Mesendoderm (in vitro differentiated cells): ENCODE results near the gene SAMD15.

Experiments used
- DNase-seq: peaks from one replicate; pipeline ENCODE4 v3.0.0; 2013
- H2AK5ac ChIP-seq: 2 replicates; pipeline ENCODE4 v1.6.1; 2013; ENCODE audit warnings: low read length, inconsistent platforms
- H2BK120ac ChIP-seq: 2 replicates; pipeline ENCODE4 v1.6.1; 2013; ENCODE audit warnings: low read depth, mild to moderate bottlenecking, low read length, moderate library complexity, mixed read lengths
- H2BK15ac ChIP-seq: replicated peaks from 2 replicates; pipeline ENCODE4 v1.6.1; 2013; ENCODE audit warnings: low read depth, mild to moderate bottlenecking, moderate library complexity
- H2BK5ac ChIP-seq: 2 replicates; pipeline ENCODE4 v1.6.1; 2013; ENCODE audit warnings: low read length, inconsistent platforms
- H3K18ac ChIP-seq: 2 replicates; pipeline ENCODE4 v1.6.1; 2013; ENCODE audit warnings: mild to moderate bottlenecking, low read length, mixed read lengths
- H3K23ac ChIP-seq: one replicate; pipeline ENCODE4 v1.6.1; 2013; ENCODE audit warnings: low read length
- H3K27ac ChIP-seq: 2 replicates; pipeline ENCODE4 v1.5.1; 2013; ENCODE audit warnings: low read depth, mild to moderate bottlenecking, inconsistent platforms, low read length, moderate library complexity
- H3K27me3 ChIP-seq: 2 replicates; pipeline ENCODE4 v1.6.1; 2013; ENCODE audit warnings: low read length, control low read depth, mild to moderate bottlenecking, inconsistent platforms; ENCODE audit not compliant: insufficient read depth, poor library complexity
- H3K36me3 ChIP-seq: 2 replicates; pipeline ENCODE4 v1.6.1; 2013; ENCODE audit warnings: low read length, inconsistent platforms; ENCODE audit not compliant: control insufficient read depth, insufficient read depth
- H3K4ac ChIP-seq: one replicate; pipeline ENCODE4 v1.6.1; 2013; ENCODE audit warnings: low read depth, mild to moderate bottlenecking, low read length, moderate library complexity
- H3K4me1 ChIP-seq: 2 replicates; pipeline ENCODE4 v1.6.1; 2013; ENCODE audit warnings: low read depth, low read length, inconsistent platforms; ENCODE audit not compliant: control insufficient read depth
- H3K4me2 ChIP-seq: 2 replicates; pipeline ENCODE4 v1.6.1; 2013; ENCODE audit warnings: low read length
- H3K4me3 ChIP-seq: 2 replicates; pipeline ENCODE4 v1.5.1; 2013; ENCODE audit warnings: mild to moderate bottlenecking, low read length
- H3K56ac ChIP-seq: one replicate; pipeline ENCODE4 v1.6.1; 2013; ENCODE audit warnings: low read length
- H3K79me1 ChIP-seq: 2 replicates; pipeline ENCODE4 v1.6.1; 2013; ENCODE audit warnings: low read length, inconsistent platforms
- H3K79me2 ChIP-seq: 2 replicates; pipeline ENCODE4 v1.6.1; 2013; ENCODE audit warnings: mild to moderate bottlenecking, low read length; ENCODE audit not compliant: control insufficient read depth, insufficient read depth
- H3K9ac ChIP-seq: 2 replicates; pipeline ENCODE4 v1.6.1; 2013; ENCODE audit warnings: low read length, inconsistent platforms
- H4K5ac ChIP-seq: one replicate; pipeline ENCODE4 v1.6.1; 2013; ENCODE audit warnings: low read length
- H4K8ac ChIP-seq: one replicate; pipeline ENCODE4 v1.6.1; 2013; ENCODE audit warnings: low read depth, mild to moderate bottlenecking, control low read depth, low read length, moderate library complexity
- WGBS: extraction: QIAGEN DNeasy Blood & Tissue Kit; methylation state at CpG from one replicate; pipeline ENCODE4 v1.1.7; 2013; ENCODE audit warnings: low lambda C conversion rate, missing lambda C conversion rate; ENCODE audit not compliant: insufficient coverage; ENCODE audit errors: extremely low coverage; 5-methylcytosine and 5-hydroxymethylcytosine counted together

SAMD15 gene

GRCh38 chr14:77346495-77346894 is 30.7 kb upstream of the SAMD15 start:
- H2BK5ac ChIP-seq = no peak overlapping the region
- no peak overlapping the region for H3K4me3 ChIP-seq
- no peak overlapping the region for H3K9ac ChIP-seq
- no peaks in the 10 kb centered on the region for H3K79me2 ChIP-seq
- H2AK5ac ChIP-seq = no peak overlapping the region
- no peak overlapping the region for H4K5ac ChIP-seq
- H3K4me2 ChIP-seq = no peak overlapping the region
- no peak overlapping the region for H2BK15ac ChIP-seq
- H3K36me3 ChIP-seq = no peaks in the 10 kb centered on the region
- H3K27ac ChIP-seq = no peak overlapping the region
- no peak overlapping the region for H3K23ac ChIP-seq
- no peak for DNase-seq
- no peak overlapping the region for H4K8ac ChIP-seq
- no peak overlapping the region for H3K56ac ChIP-seq
- H3K79me1 ChIP-seq = no peaks in the 10 kb centered on the region
- no peak overlapping the region for H3K18ac ChIP-seq
- no peak overlapping the region for H2BK120ac ChIP-seq
- WGBS = no CpG with 5 or more reads among the region's 2 CpGs
- H3K4me1 ChIP-seq = peaks cover 5% of the 10 kb centered on the region
- H3K4ac ChIP-seq = no peak overlapping the region
- H3K27me3 ChIP-seq = no peaks in the 10 kb centered on the region

DNA sequence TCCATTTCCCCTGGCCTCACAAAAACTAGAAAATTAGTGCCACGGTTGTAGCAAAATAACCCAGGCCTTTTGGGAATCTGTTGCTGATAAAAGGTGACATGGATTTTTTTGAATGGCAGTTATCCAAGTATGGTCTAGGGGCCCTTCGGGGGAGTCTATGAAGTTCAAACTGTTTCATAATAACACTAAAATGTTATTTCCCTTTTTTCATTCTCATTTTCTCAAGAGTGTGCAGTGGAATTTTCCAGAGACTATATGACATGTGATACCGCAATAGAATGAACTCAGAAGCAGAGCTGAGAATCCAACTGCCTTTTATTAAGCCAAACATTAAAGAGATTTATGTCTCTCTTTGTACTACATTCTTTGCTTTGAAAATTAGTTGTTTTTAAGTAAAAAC is 29.4 kb upstream of the SAMD15 start:
- Histone ChIP-seq H3K27ac (no peak overlapping the region), H3K4me2 (no peak overlapping the region), H3K4me3 (no peak overlapping the region), H3K4ac (no peak overlapping the region), H2AK5ac (no peak overlapping the region), H4K8ac (no peak overlapping the region), H3K36me3 (no peaks in the 10 kb centered on the region), H3K79me2 (no peaks in the 10 kb centered on the region), H3K79me1 (no peaks in the 10 kb centered on the region), H3K27me3 (no peaks in the 10 kb centered on the region), H3K56ac (no peak overlapping the region), H3K4me1 (peaks cover 5% of the 10 kb centered on the region), H4K5ac (no peak overlapping the region), H3K23ac (no peak overlapping the region), H2BK5ac (no peak overlapping the region), H2BK15ac (no peak overlapping the region), H3K9ac (no peak overlapping the region), H3K18ac (no peak overlapping the region), H2BK120ac (no peak overlapping the region)
- WGBS = no CpG with 5 or more reads among the region's 3 CpGs
- DNase-seq = no peak

DNA sequence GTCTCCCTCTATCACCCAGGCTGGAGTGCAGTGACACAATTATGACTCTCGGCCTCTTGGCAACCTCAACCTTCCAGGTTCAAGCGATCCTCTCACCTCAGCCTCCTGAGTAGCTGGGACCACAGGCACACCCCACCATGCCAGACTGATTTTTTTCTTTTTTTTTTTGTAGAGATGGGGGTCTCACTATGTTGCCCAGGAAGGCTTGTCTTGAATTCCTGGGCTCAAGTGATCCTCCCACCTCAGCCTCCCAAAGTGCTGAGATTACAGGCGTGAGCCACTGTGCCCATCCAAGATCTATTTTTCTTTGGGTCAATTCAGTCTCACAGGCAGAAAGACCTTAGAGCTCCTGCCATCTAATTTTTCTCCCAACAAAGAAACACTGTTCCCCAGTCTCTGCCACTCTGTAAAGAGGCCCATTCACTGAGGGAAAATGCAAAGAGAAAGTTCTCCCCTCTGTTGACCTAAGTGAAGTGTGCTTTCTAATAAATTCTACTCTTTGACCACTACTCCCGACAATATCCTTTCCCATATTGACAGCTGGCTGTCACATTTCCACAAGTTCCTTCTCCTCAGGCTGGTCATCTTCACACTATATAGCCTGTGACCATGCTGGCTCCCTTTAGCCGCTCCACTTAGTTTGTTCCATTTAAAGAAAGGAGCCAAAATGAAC is 23.6 kb upstream of the SAMD15 start:
- Histone ChIP-seq H4K5ac (no peak overlapping the region), H2BK15ac (no peak overlapping the region), H3K79me1 (no peaks in the 10 kb centered on the region), H3K4me3 (no peak overlapping the region), H3K4me1 (no peaks in the 10 kb centered on the region), H2BK5ac (no peak overlapping the region), H2AK5ac (no peak overlapping the region), H4K8ac (no peak overlapping the region), H3K18ac (no peak overlapping the region), H3K79me2 (no peaks in the 10 kb centered on the region), H3K4me2 (no peak overlapping the region), H3K27ac (no peak overlapping the region), H3K36me3 (no peaks in the 10 kb centered on the region), H3K23ac (no peak overlapping the region), H3K4ac (no peak overlapping the region), H3K27me3 (no peaks in the 10 kb centered on the region), H2BK120ac (no peak overlapping the region), H3K9ac (no peak overlapping the region), H3K56ac (no peak overlapping the region)
- no peak for DNase-seq
- WGBS = no CpG with 5 or more reads among the region's 5 CpGs

- Histone ChIP-seq H4K8ac (no peak overlapping the region), H3K56ac (no peak overlapping the region), H4K5ac (no peak overlapping the region), H3K4me3 (no peak overlapping the region), H2BK15ac (no peak overlapping the region), H2BK5ac (no peak overlapping the region), H3K79me1 (no peaks in the 10 kb centered on the region), H3K27ac (no peak overlapping the region), H3K9ac (no peak overlapping the region), H3K27me3 (no peaks in the 10 kb centered on the region), H3K4ac (no peak overlapping the region), H2AK5ac (no peak overlapping the region), H3K79me2 (no peaks in the 10 kb centered on the region), H3K36me3 (no peaks in the 10 kb centered on the region), H3K4me1 (no peaks in the 10 kb centered on the region), H3K4me2 (no peak overlapping the region), H3K23ac (no peak overlapping the region), H3K18ac (no peak overlapping the region), H2BK120ac (no peak overlapping the region)
- DNase-seq = no peak
- WGBS = no CpG with 5 or more reads among the region's 4 CpGs
Observed at GRCh38 chr14:77355811-77356210, 21.4 kb upstream of the SAMD15 start.

DNA sequence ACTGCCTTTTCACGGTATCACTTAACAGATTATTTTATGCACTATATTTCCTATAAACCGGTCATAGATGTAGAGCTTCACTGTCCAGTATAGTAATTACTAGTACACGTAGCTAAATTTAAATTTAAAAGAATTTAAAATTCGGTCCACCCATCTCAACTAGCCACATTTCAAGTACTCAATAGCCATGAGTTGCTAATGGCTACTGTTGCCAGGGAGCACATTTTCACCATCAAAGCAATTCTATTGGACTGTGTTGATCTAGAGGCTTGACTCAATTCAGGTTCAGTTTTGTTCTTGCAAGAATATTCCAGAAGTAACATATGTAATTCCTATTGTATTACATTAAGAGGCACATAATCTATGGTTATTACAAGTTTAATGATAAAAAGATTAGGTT is 20.3 kb upstream of the SAMD15 start:
- no peak overlapping the region for H4K8ac ChIP-seq
- no peak overlapping the region for H4K5ac ChIP-seq
- H2AK5ac ChIP-seq = no peak overlapping the region
- H3K23ac ChIP-seq = no peak overlapping the region
- no peaks in the 10 kb centered on the region for H3K4me1 ChIP-seq
- H3K18ac ChIP-seq = no peak overlapping the region
- H3K79me1 ChIP-seq = no peaks in the 10 kb centered on the region
- no peaks in the 10 kb centered on the region for H3K27me3 ChIP-seq
- no peaks in the 10 kb centered on the region for H3K79me2 ChIP-seq
- no peak overlapping the region for H3K27ac ChIP-seq
- no peak overlapping the region for H3K4me2 ChIP-seq
- H3K9ac ChIP-seq = no peak overlapping the region
- no peak overlapping the region for H3K56ac ChIP-seq
- WGBS = no CpG with 5 or more reads among the region's 4 CpGs
- no peak overlapping the region for H3K4ac ChIP-seq
- H2BK120ac ChIP-seq = no peak overlapping the region
- H2BK5ac ChIP-seq = no peak overlapping the region
- no peak overlapping the region for H2BK15ac ChIP-seq
- no peak for DNase-seq
- H3K36me3 ChIP-seq = no peaks in the 10 kb centered on the region
- no peak overlapping the region for H3K4me3 ChIP-seq

GRCh38 chr14:77359626-77360025 is 17.6 kb upstream of the SAMD15 start:
- H3K4me3 ChIP-seq = no peak overlapping the region
- no peak overlapping the region for H3K18ac ChIP-seq
- no peaks in the 10 kb centered on the region for H3K4me1 ChIP-seq
- H3K9ac ChIP-seq = no peak overlapping the region
- no peak overlapping the region for H2BK120ac ChIP-seq
- no peaks in the 10 kb centered on the region for H3K79me2 ChIP-seq
- H3K23ac ChIP-seq = no peak overlapping the region
- no peaks in the 10 kb centered on the region for H3K79me1 ChIP-seq
- DNase-seq = no peak
- H3K4me2 ChIP-seq = no peak overlapping the region
- no peak overlapping the region for H2BK5ac ChIP-seq
- H3K27me3 ChIP-seq = no peaks in the 10 kb centered on the region
- no peak overlapping the region for H3K56ac ChIP-seq
- no peak overlapping the region for H2BK15ac ChIP-seq
- H4K8ac ChIP-seq = no peak overlapping the region
- WGBS = no CpG with 5 or more reads among the region's 1 CpG
- H3K4ac ChIP-seq = no peak overlapping the region
- H2AK5ac ChIP-seq = no peak overlapping the region
- H4K5ac ChIP-seq = no peak overlapping the region
- H3K36me3 ChIP-seq = no peaks in the 10 kb centered on the region
- no peak overlapping the region for H3K27ac ChIP-seq
